H1 (cell line): ENCODE data around the gene LRRC74B.
"Not testable (repeated sequence)": the region's sequence is repeated elsewhere in the genome, so short reads cannot be mapped to it uniquely, and the experiment has no call there.

Experiments used
- CHD2 ChIP-seq: IDR thresholded peaks from 2 replicates; pipeline ENCODE4 v1.6.1; 2012; ENCODE audit warnings: low read length, improper control_type of control experiment
- TF ChIP-seq, protein P1 (sequence below), 3 experiments: IDR thresholded peaks; 1 replicate in 2 of 3; 2 replicates in 1 of 3; pipeline versions ENCODE4 v1.5.1 to v1.6.1; 2011; ENCODE audit warnings: low read length in 3 of 3, mild to moderate bottlenecking in 3 of 3, inconsistent platforms in 2 of 3, low read depth in 1 of 3, moderate library complexity in 1 of 3; ENCODE audit not compliant: insufficient read depth in 1 of 3; ENCODE audit errors: control extremely low read depth in 1 of 3

DNA sequence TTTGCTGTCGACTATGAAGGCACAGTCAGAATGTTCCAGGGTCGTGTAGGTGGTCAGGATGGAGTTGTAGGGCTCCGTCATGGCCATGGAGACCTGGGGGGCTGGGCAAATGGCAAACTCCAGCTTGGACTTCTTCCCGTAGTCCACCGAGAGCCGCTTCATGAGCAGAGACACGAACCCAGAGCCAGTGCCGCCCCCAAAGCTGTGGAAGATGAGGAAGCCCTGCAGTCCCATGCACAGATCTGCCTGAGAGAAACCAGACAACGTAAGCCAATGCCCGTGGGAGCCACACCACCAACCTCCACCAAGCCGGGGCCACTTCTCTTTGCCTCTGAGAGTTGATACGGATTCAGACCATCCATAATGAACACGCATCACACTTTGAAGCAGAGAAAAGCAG is 36.5 kb upstream of the LRRC74B start:
- TF ChIP-seq CHD2, result not testable (repeated sequence)
- TF ChIP-seq, protein P1, sequence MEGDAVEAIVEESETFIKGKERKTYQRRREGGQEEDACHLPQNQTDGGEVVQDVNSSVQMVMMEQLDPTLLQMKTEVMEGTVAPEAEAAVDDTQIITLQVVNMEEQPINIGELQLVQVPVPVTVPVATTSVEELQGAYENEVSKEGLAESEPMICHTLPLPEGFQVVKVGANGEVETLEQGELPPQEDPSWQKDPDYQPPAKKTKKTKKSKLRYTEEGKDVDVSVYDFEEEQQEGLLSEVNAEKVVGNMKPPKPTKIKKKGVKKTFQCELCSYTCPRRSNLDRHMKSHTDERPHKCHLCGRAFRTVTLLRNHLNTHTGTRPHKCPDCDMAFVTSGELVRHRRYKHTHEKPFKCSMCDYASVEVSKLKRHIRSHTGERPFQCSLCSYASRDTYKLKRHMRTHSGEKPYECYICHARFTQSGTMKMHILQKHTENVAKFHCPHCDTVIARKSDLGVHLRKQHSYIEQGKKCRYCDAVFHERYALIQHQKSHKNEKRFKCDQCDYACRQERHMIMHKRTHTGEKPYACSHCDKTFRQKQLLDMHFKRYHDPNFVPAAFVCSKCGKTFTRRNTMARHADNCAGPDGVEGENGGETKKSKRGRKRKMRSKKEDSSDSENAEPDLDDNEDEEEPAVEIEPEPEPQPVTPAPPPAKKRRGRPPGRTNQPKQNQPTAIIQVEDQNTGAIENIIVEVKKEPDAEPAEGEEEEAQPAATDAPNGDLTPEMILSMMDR (IDR thresholded peaks at IDR 0.05; ENCODE audit: control extremely low read depth in 1 of 3, insufficient read depth in 1 of 3, low read depth in 1 of 3, low read length in 3 of 3), result not testable (repeated sequence)
